Measurements from ENCODE around the gene FAM83B. TPM values are rescaled to one million over a fixed set of nuclear protein-coding genes. Genes with fewer than 3 reads are reported as not detected.

FAM83B gene
- total and polyA plus RNA-seq, 2 donors (not counting 3 experiments of a cell fraction or from before 2014, with no cell fraction given) = not detected

- ChIA-PET CTCF (interaction anchor here (0.7 to 2.1 kb wide), 5 partner anchors 23 to 1155 kb away, joined by 3 to 7 read pairs (median 3); no protein-coding TSS in a partner anchor), POLR2A (no interaction called here)
- dilution Hi-C loops (cut with MboI; ENCODE audit: extremely low pct_ligation_motif_present, low sequenced_read_pairs) = no loop called here
- intact Hi-C loops (cut with micrococcal nuclease) = no loop called here
- H3K4me2 ChIP-seq (ENCODE audit: insufficient read depth, low read length) = no peak overlapping the region
- no peak overlapping the region for H3K4me3 ChIP-seq (replicated peaks in 1 of 3; ENCODE audit: insufficient read depth in 1 of 3, low read depth in 1 of 3, low read length in 3 of 3)
- no peaks in the 10 kb centered on the region for H3K36me3 ChIP-seq (ENCODE audit: control insufficient read depth in 2 of 2, extremely low read depth in 1 of 2, insufficient read depth in 2 of 2, low read length in 2 of 2)
- no peak for TF ChIP-seq EZH2 (IDR thresholded peaks at IDR 0.05; ENCODE audit: borderline replicate concordance, low read depth, low read length, severe bottlenecking)
- no peak for TF ChIP-seq POLR2AphosphoS5 (IDR thresholded peaks at IDR 0.05; ENCODE audit: insufficient read depth, low read depth, low read length)
- TF ChIP-seq JUN (IDR thresholded peaks at IDR 0.05; ENCODE audit: borderline replicate concordance, insufficient read depth, insufficient read length, low read depth) = no peak
- TF ChIP-seq POLR2A (IDR thresholded peaks at IDR 0.05; ENCODE audit: low read depth, low read length) = no peak
- TF ChIP-seq FOS (IDR thresholded peaks at IDR 0.05; ENCODE audit: borderline replicate concordance, insufficient read depth, low read length) = no peak
- TF ChIP-seq GATA2 (IDR thresholded peaks at IDR 0.05; ENCODE audit: insufficient read depth, insufficient read length, low read depth, low read length) = no peak
- no peak for TF ChIP-seq MYC (IDR thresholded peaks at IDR 0.05; ENCODE audit: low read depth, low read length)
- no peak for TF ChIP-seq MAX (IDR thresholded peaks at IDR 0.05; ENCODE audit: insufficient read depth, insufficient read length)
- TF ChIP-seq, protein P1, sequence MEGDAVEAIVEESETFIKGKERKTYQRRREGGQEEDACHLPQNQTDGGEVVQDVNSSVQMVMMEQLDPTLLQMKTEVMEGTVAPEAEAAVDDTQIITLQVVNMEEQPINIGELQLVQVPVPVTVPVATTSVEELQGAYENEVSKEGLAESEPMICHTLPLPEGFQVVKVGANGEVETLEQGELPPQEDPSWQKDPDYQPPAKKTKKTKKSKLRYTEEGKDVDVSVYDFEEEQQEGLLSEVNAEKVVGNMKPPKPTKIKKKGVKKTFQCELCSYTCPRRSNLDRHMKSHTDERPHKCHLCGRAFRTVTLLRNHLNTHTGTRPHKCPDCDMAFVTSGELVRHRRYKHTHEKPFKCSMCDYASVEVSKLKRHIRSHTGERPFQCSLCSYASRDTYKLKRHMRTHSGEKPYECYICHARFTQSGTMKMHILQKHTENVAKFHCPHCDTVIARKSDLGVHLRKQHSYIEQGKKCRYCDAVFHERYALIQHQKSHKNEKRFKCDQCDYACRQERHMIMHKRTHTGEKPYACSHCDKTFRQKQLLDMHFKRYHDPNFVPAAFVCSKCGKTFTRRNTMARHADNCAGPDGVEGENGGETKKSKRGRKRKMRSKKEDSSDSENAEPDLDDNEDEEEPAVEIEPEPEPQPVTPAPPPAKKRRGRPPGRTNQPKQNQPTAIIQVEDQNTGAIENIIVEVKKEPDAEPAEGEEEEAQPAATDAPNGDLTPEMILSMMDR (IDR thresholded peaks at IDR 0.05; ENCODE audit: extremely low read depth in 1 of 2, insufficient read depth in 1 of 2, low read depth in 1 of 2, low read length in 2 of 2) = no peak
- no peaks in the 10 kb centered on the region for H4K20me1 ChIP-seq (replicated peaks; ENCODE audit: control insufficient read depth, extremely low read depth, insufficient read depth, low read length)
- no peak overlapping the region for H2AFZ ChIP-seq (ENCODE audit: low read depth, low read length)
- no peak overlapping the region for H3K27ac ChIP-seq (ENCODE audit: insufficient read depth, low read depth, low read length)
- H3K4me1 ChIP-seq (ENCODE audit: control insufficient read depth, extremely low read depth, insufficient read depth, low read length) = no peaks in the 10 kb centered on the region
- H3K79me2 ChIP-seq (ENCODE audit: control insufficient read depth, insufficient read depth, low read length) = no peaks in the 10 kb centered on the region
- no peak overlapping the region for H3K9ac ChIP-seq (replicated peaks; ENCODE audit: extremely low read depth, insufficient read depth, low read length)
- FAIRE-seq (no peak), DNase-seq (ENCODE audit: low read depth, low spot score) (no peak)
- H3K27me3 ChIP-seq (ENCODE audit: control insufficient read depth in 2 of 2, insufficient read depth in 2 of 2, low read length in 2 of 2) = no peaks in the 10 kb centered on the region
- H3K9me3 ChIP-seq (replicated peaks; ENCODE audit: control insufficient read depth, insufficient read depth, low read length) = no peaks in the 10 kb centered on the region
- no peaks in the 10 kb centered on the region for H3K9me1 ChIP-seq (replicated peaks; ENCODE audit: control insufficient read depth, extremely low read depth, insufficient read depth, low read length)
- no TSS peak for BruUV-seq (replicated peaks)
Observed at GRCh38 chr6:54873599-54873998, 27.0 kb downstream of the FAM83B start.

All from endothelial cell of umbilical vein (primary cell).